Loucy (cell line): Measurements from ENCODE around the gene P2RX7.
A peak's percentile ranks its signal among the peaks of the same experiment; 100 is the strongest.

Source experiments
- H2AFZ ChIP-seq: fragments of 200-600 bp; sonication (generic); 2 replicates; pipeline ENCODE4 v1.6.0; 2016; ENCODE audit warnings: antibody characterized with exemption, mild to moderate bottlenecking, low read length, moderate library complexity
- H3F3A ChIP-seq: fragments of 200-600 bp; 2 replicates; pipeline ENCODE4 v1.6.0; 2016; ENCODE audit warnings: antibody characterized with exemption, low read depth, mild to moderate bottlenecking
- H3K27me3 ChIP-seq: fragments of 200-600 bp; sonication (generic); 2 replicates; pipeline ENCODE4 v1.6.1; 2014; ENCODE audit warnings: low read length, mild to moderate bottlenecking; ENCODE audit not compliant: insufficient read depth, poor library complexity, severe bottlenecking
- H3K36me3 ChIP-seq: fragments of 200-600 bp; sonication (generic); 2 replicates; pipeline ENCODE4 v1.6.1; 2016; ENCODE audit warnings: low read length; ENCODE audit not compliant: insufficient read depth
- H3K4me1 ChIP-seq: fragments of 200-600 bp; sonication (generic); 2 replicates; pipeline ENCODE4 v1.5.1; 2014; ENCODE audit warnings: low read length, mild to moderate bottlenecking; ENCODE audit not compliant: insufficient read depth, poor library complexity, severe bottlenecking
- H3K4me2 ChIP-seq: fragments of 200-600 bp; sonication (generic); 2 replicates; pipeline ENCODE4 v1.6.0; 2014; ENCODE audit warnings: antibody characterized with exemption, low read length, low read depth, mild to moderate bottlenecking; ENCODE audit not compliant: poor library complexity, severe bottlenecking
- H3K4me3 ChIP-seq: fragments of 200-600 bp; sonication (generic); 2 replicates; pipeline ENCODE4 v1.5.1; 2014; ENCODE audit warnings: low read length, mild to moderate bottlenecking, mixed read lengths; ENCODE audit not compliant: poor library complexity, severe bottlenecking
- H3K79me2 ChIP-seq: fragments of 200-600 bp; sonication (generic); 2 replicates; pipeline ENCODE4 v1.6.1; 2014; ENCODE audit warnings: low read length; ENCODE audit not compliant: insufficient read depth
- H3K9ac ChIP-seq: fragments of 200-600 bp; sonication (generic); 2 replicates; pipeline ENCODE4 v1.6.0; 2014; ENCODE audit warnings: mild to moderate bottlenecking, low read depth, low read length, moderate library complexity; ENCODE audit not compliant: poor library complexity, severe bottlenecking
- H3K9me2 ChIP-seq: fragments of 200-600 bp; sonication (generic); replicated peaks from 2 replicates; pipeline ENCODE4 v1.6.1; 2016; ENCODE audit warnings: low read depth, low read length, mixed read lengths
- H3K9me3 ChIP-seq: fragments of 200-600 bp; sonication (generic); 2 replicates; pipeline ENCODE4 v1.6.1; 2014; ENCODE audit warnings: mild to moderate bottlenecking, antibody characterized with exemption, low read length, low read depth; ENCODE audit not compliant: insufficient read depth
- H4K20me1 ChIP-seq: fragments of 200-600 bp; sonication (generic); 2 replicates; pipeline ENCODE4 v1.6.0; 2014; ENCODE audit warnings: antibody characterized with exemption, low read length, mild to moderate bottlenecking; ENCODE audit not compliant: insufficient read depth, poor library complexity, severe bottlenecking
- EZH2phosphoT487 ChIP-seq: fragments of 200-600 bp; IDR thresholded peaks from 2 replicates; pipeline ENCODE4 v1.6.1; 2018; ENCODE audit warnings: antibody characterized with exemption, mild to moderate bottlenecking, moderate library complexity, borderline replicate concordance
- TF ChIP-seq, protein P1 (sequence below): fragments of 200-600 bp; sonication (generic); conservative IDR thresholded peaks from 2 replicates; pipeline ENCODE4 v1.5.1; 2014; ENCODE audit warnings: mild to moderate bottlenecking, antibody characterized with exemption, low read length

The P2RX7 gene

DNA sequence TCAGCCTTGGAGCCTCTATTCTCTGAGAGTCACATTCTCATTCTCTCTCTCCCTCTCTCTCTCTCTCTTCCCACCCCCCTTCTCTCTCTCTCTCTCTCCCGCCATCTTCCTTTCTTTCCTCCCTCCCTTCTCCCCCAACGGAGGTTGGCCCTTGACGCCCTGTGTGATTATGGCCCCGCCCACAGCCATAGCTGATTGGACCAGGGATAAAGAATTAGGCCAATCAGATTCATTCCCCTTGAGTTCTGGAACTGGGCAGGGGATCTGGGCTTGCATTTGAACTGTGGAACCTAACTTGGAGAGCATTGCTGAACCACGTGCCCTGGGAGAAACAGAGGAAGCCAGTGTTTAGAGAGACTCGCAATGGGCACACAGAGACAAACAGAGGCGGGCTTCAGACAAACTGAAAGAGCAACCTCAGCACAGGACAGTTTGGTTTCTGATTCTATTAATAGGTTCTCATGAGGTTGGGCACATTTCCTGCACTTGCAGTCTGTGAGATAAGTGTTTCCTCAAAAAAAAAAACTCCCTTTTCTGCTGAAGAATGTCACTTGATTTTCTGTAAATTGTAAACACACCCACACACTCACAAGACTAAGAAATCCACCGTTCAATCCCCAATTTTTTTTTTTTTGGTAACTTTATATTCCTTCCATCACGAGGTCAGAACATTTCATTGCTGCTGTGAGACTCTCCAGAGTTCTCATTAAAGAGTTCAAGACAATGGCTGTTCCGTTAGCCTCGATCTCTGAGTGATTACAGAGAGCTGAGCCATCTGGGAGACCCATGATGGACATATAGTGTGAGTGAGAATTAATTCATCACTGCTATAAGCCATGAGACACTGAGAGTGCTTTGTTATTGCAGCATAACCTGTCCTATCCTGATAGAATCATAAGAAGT, 3.5 kb upstream of the P2RX7 start:
- Histone ChIP-seq H3F3A (peaks cover 14% of the 10 kb centered on the region; the same call in 1 of the 2 replicates), H3K9me3 (no peaks in the 10 kb centered on the region), H2AFZ (peak overlapping the region; percentile 47; the same call in 1 of the 2 replicates), H3K4me3 (peak overlapping the region; percentile 62), H3K9ac (peak overlapping the region; percentile 68), H3K27me3 (no peaks in the 10 kb centered on the region), H3K9me2 (no peaks in the 10 kb centered on the region), H3K4me2 (peak overlapping the region; percentile 83), H3K36me3 (no peaks in the 10 kb centered on the region), H3K4me1 (peaks cover 64% of the 10 kb centered on the region), H4K20me1 (no peaks in the 10 kb centered on the region), H3K79me2 (no peaks in the 10 kb centered on the region)
- TF ChIP-seq, protein P1, sequence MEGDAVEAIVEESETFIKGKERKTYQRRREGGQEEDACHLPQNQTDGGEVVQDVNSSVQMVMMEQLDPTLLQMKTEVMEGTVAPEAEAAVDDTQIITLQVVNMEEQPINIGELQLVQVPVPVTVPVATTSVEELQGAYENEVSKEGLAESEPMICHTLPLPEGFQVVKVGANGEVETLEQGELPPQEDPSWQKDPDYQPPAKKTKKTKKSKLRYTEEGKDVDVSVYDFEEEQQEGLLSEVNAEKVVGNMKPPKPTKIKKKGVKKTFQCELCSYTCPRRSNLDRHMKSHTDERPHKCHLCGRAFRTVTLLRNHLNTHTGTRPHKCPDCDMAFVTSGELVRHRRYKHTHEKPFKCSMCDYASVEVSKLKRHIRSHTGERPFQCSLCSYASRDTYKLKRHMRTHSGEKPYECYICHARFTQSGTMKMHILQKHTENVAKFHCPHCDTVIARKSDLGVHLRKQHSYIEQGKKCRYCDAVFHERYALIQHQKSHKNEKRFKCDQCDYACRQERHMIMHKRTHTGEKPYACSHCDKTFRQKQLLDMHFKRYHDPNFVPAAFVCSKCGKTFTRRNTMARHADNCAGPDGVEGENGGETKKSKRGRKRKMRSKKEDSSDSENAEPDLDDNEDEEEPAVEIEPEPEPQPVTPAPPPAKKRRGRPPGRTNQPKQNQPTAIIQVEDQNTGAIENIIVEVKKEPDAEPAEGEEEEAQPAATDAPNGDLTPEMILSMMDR = no peak
- TF ChIP-seq EZH2phosphoT487 = no peak

- Histone ChIP-seq H3K9me3 (no peaks in the 10 kb centered on the region), H4K20me1 (no peaks in the 10 kb centered on the region), H3K4me2 (peak overlapping the region; percentile 83), H3K4me1 (peaks cover 57% of the 10 kb centered on the region), H3K79me2 (no peaks in the 10 kb centered on the region), H3K36me3 (no peaks in the 10 kb centered on the region), H3F3A (peaks cover 14% of the 10 kb centered on the region; the same call in 1 of the 2 replicates), H3K27me3 (no peaks in the 10 kb centered on the region), H3K9ac (peak overlapping the region; percentile 68), H3K4me3 (peak overlapping the region; percentile 62), H2AFZ (0 out of 2 replicates have a peak overlapping the region, but pooled peaks have one; percentile 47), H3K9me2 (no peaks in the 10 kb centered on the region)
- TF ChIP-seq, protein P1 = no peak
- no peak for TF ChIP-seq EZH2phosphoT487
These were observed 2.9 kb upstream of the P2RX7 start for GRCh38 chr12:121129811-121130147.

DNA sequence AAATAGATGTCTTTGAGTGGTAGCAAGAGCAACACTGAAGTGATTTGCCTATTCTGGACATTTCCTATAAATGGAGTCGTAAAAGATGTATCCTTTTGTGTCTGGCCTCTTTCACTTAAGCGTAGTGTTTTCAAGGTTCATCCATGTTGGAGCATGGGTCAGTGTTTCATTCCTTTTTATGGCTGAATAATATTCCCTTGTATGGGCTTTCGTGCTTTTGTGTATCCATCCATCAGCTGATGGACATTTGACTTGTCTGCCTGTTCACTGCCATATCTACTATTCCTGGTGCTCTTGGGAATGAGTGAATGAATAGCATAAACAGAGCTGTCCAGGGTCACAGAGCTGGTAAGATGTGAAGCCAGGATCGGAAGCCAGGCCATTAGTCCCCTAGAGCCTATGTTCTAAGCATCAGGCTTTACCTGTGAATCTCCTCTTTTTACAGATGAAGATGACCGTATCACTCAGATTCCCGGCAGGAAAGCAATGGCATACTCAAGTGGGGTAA, 1.8 kb upstream of the P2RX7 start:
- H3K79me2 ChIP-seq = no peaks in the 10 kb centered on the region
- H3K4me1 ChIP-seq = peaks cover 55% of the 10 kb centered on the region
- no peaks in the 10 kb centered on the region for H3K27me3 ChIP-seq
- no peaks in the 10 kb centered on the region for H3K36me3 ChIP-seq
- TF ChIP-seq, protein P1 = no peak
- TF ChIP-seq EZH2phosphoT487 = no peak
- H2AFZ ChIP-seq = no peak overlapping the region
- H4K20me1 ChIP-seq = no peaks in the 10 kb centered on the region
- H3K4me3 ChIP-seq = no peak overlapping the region
- H3K9ac ChIP-seq = no peak overlapping the region
- no peak overlapping the region for H3K4me2 ChIP-seq
- H3K9me2 ChIP-seq = no peaks in the 10 kb centered on the region
- H3K9me3 ChIP-seq = no peaks in the 10 kb centered on the region
- peaks cover 14% of the 10 kb centered on the region; the same call in 1 of the 2 replicates for H3F3A ChIP-seq
